ENCODE results near the gene ZBTB37. TPM values are rescaled to one million over a fixed set of nuclear protein-coding genes. Genes with fewer than 3 reads are reported as not detected.

Gene ZBTB37
- total and polyA plus RNA-seq, 2 of the 4 experiments (the other 2 are of a cell fraction) = 1.0 to 13.1 TPM

- H4K8ac ChIP-seq (ENCODE audit: low read depth in 2 of 2, low read length in 2 of 2) = no peak overlapping the region
- dilution Hi-C loops (cut with HindIII; ENCODE audit: low sequenced_read_pairs, unreplicated experiment) (no loop called here), in situ Hi-C loops (cut with MboI; ENCODE audit: low sequenced_read_pairs) (no loop called here), intact Hi-C loops (cut with micrococcal nuclease) (no loop called here)
- H3K4me1 ChIP-seq (ENCODE audit: control insufficient read depth, insufficient read depth, low read length) = no peaks in the 10 kb centered on the region
- POLR2A ChIA-PET (ENCODE audit: unreplicated experiment) = no interaction called here
- H3K27me3 ChIP-seq (ENCODE audit: control insufficient read depth, insufficient read depth, low read length) = no peaks in the 10 kb centered on the region
- TF ChIP-seq ELK1 (IDR thresholded peaks at IDR 0.05; ENCODE audit: borderline replicate concordance, low read depth, low read length) (no peak), MAFK (IDR thresholded peaks at IDR 0.05; ENCODE audit: low read depth, low read length) (no peak), POLR2A (IDR thresholded peaks at IDR 0.05; ENCODE audit: low read depth, low read length) (no peak), RAD21 (IDR thresholded peaks at IDR 0.05; ENCODE audit: low read length) (no peak), NFE2L2 (IDR thresholded peaks at IDR 0.05; ENCODE audit: low read depth, low read length) (no peak), CHD1 (IDR thresholded peaks at IDR 0.05; ENCODE audit: low read depth, low read length) (no peak)
- BruUV-seq (replicated peaks) = no TSS peak
- H2AK9ac ChIP-seq (replicated peaks; ENCODE audit: low read depth, low read length, poor library complexity) = no peak overlapping the region
- H3K14ac ChIP-seq (replicated peaks; ENCODE audit: low read depth, low read length) = no peak overlapping the region
- no peak overlapping the region for H3K9ac ChIP-seq (ENCODE audit: low read depth, low read length)
- H4K91ac ChIP-seq (ENCODE audit: insufficient read depth, low read depth, low read length) = no peak overlapping the region
- DNase-seq = no peak
- peaks cover 2% of the 10 kb centered on the region; the same call in 1 of the 2 replicates for H3K36me3 ChIP-seq (ENCODE audit: control insufficient read depth, insufficient read depth, low read length)
- CTCF ChIA-PET = no interaction called here
- no peak overlapping the region for H2BK5ac ChIP-seq (ENCODE audit: low read depth, low read length, poor library complexity, severe bottlenecking)
- H3K23ac ChIP-seq (ENCODE audit: low read depth, low read length) = no peak overlapping the region
- H3K18ac ChIP-seq (ENCODE audit: low read depth, low read length) = no peak overlapping the region
- H2BK15ac ChIP-seq (ENCODE audit: low read depth, low read length) = no peak overlapping the region
- no peak overlapping the region for H2AK5ac ChIP-seq (ENCODE audit: low read depth, low read length)
- no peaks in the 10 kb centered on the region for H3K9me3 ChIP-seq (ENCODE audit: control insufficient read depth, insufficient read depth, low read length)
- H3K27ac ChIP-seq (ENCODE audit: insufficient read depth, low read length) = no peak overlapping the region
- ATAC-seq (ENCODE audit: low read depth) = no peak
- no peak overlapping the region for H3K56ac ChIP-seq (ENCODE audit: extremely low read depth, insufficient read depth, low read length)
- no peak overlapping the region for H3K4ac ChIP-seq (ENCODE audit: low read depth, low read length)
- no peak overlapping the region for H2BK20ac ChIP-seq (ENCODE audit: low read depth, low read length)
- no peak overlapping the region for H3K4me2 ChIP-seq (ENCODE audit: low read depth, low read length)
- H3K79me1 ChIP-seq (ENCODE audit: low read depth in 1 of 2, low read length in 2 of 2) = peaks cover 0 to 4% of the 10 kb centered on the region in 2 experiments; a peak in 1 of 4 replicates
- H2BK120ac ChIP-seq (ENCODE audit: low read depth, low read length) = no peak overlapping the region
- H4K20me1 ChIP-seq (ENCODE audit: insufficient read depth, low read length) = no peaks in the 10 kb centered on the region
- H4K5ac ChIP-seq (ENCODE audit: low read depth, low read length) = no peak overlapping the region
- H3K4me3 ChIP-seq (ENCODE audit: insufficient read depth, low read depth, low read length) = no peak overlapping the region
- no peak overlapping the region for H2AFZ ChIP-seq (replicated peaks; ENCODE audit: low read length, poor library complexity)
- H3K9me1 ChIP-seq (ENCODE audit: insufficient read depth, low read length) = no peaks in the 10 kb centered on the region
- WGBS, 2 experiments (ENCODE audit: extremely low coverage in 2 of 2, insufficient read length in 1 of 2) = no CpG with 5 or more reads among the region's 1 CpG
Measured at GRCh38 chr1:173893611-173894010, 25.4 kb downstream of the ZBTB37 start.

All from IMR-90 (cell line).